Measurements from ENCODE around the gene ST6GAL1. TPM values are rescaled to one million over a fixed set of nuclear protein-coding genes. Genes with fewer than 3 reads are reported as not detected.

The ST6GAL1 gene
- total and polyA plus RNA-seq, 7 donors = 5.4 to 60.5 (median 10.0) TPM

DNA sequence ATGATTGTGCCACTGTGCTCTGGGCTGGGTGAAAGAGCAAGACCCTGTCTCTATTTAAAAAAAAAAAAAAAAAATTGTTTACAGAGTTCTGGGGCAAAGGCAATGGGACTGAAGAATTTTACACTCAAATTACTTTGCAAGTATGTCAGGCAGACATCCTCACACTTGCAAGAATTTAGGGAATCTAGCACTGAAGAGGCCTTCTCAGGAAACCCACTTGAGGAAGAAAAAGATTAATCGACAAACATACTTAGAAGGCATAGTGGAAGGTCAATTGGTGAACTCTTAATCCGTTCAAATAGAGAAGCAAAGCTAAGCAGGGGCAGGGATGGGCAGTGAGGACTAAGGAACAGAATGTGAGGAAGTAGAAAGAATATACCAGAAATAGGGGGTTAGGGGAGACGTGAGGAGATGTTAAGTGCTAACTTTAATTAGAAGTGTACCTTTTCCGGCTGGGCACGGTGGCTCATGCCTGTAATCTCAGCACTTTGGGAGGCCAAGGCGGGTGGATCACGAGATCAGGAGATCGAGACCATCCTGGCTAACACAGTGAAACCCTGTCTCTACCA, 15.0 kb downstream of the ST6GAL1 start:
- DNase-seq = no peak
- 89 to 94% methylated on average over 8 of the region's 8 CpGs for WGBS, 2 donors
- TF ChIP-seq CTCF (IDR thresholded peaks at IDR 0.05) (no peak), POLR2A (IDR thresholded peaks at IDR 0.05) (no peak), EP300 (IDR thresholded peaks at IDR 0.05) (no peak), POLR2AphosphoS5 (IDR thresholded peaks at IDR 0.05) (no peak)
- intact Hi-C loops (cut with DNase I) = no loop called here
- peaks cover 0 to 11% (median 7%) of the 10 kb centered on the region in 4 donors for H3K4me1 ChIP-seq
- H3K4me3 ChIP-seq = no peak overlapping the region
- no peaks in the 10 kb centered on the region for H3K27me3 ChIP-seq
- H3K36me3 ChIP-seq = no peaks in the 10 kb centered on the region
- H3K27ac ChIP-seq = no peak overlapping the region
- H3K9me3 ChIP-seq = no peaks in the 10 kb centered on the region

DNA sequence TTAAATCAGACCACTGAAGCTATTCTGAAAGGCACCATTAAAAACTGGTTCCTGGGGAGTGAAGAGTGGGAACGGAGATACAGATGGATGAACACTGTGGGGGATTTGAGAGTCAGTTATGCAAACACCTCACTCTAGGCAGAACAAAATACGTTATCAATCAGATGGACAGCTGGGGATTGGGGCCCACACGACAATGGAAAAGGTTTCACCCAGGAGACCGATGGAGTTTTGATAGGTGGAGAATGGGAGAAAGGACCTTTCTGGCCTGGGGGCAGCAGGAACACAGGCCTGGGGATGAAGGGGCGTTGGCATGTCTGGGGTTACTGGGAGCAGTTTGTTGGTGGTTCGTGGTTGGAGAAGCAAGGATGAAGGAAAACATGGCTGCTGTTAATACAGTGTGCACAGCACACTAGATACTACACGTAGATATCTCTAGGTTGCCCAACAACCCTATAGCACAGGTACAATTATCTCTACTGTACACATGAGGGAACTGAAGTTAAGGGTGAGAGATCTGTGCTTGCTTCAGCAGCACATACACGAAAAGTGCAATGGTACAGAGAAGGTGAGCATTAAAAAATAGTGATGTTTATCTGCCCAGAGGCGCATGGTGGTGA, 16.5 kb downstream of the ST6GAL1 start:
- intact Hi-C loops (cut with DNase I) = no loop called here
- 87 to 92% methylated on average over 9 of the region's 9 CpGs for WGBS, 2 donors
- Histone ChIP-seq H3K27me3 (no peaks in the 10 kb centered on the region), H3K4me3 (no peak overlapping the region), H3K9me3 (no peaks in the 10 kb centered on the region), H3K4me1 (no peaks in the 10 kb centered on the region), H3K27ac (no peak overlapping the region), H3K36me3 (no peaks in the 10 kb centered on the region)
- DNase-seq = no peak
- TF ChIP-seq POLR2A (IDR thresholded peaks at IDR 0.05) (no peak), CTCF (IDR thresholded peaks at IDR 0.05) (no peak), POLR2AphosphoS5 (IDR thresholded peaks at IDR 0.05) (no peak), EP300 (IDR thresholded peaks at IDR 0.05) (no peak)

DNA sequence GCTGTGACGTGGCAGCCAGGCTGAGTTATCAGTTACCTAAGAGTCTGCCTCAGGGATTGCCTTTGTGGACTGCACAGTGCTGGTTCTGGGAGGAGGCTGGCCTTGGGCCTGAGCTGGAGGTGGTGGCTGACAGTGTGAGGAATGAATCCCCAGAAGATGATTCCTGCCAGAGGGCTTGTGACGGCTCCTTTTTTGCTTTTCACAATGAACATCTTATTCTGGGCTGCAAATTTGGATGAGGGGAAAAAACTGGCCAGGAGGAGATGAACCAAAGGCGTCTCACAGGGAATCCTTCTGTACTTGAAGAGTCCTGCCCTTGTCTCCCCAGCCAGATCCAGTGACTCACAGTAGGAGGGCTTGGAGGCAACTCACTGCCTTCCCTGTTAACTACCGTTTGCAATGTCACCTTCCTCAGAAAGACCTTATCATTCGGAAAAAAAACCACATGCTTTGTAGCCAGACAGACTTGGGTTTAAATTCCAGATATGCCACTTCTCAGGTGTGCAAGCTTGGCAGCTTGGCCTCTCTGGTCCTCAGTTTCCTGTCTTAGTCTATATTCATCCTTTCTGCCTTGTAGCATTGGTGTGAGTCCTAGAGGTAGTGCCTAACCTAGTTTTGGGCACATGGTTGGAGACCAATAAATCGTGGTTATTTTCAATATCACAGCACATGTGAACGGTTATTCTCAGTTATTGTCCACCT, 19.1 kb downstream of the ST6GAL1 start:
- intact Hi-C loops (cut with DNase I) = no loop called here
- Histone ChIP-seq H3K4me3 (no peak overlapping the region), H3K27me3 (no peaks in the 10 kb centered on the region), H3K9me3 (no peaks in the 10 kb centered on the region), H3K27ac (peak overlapping the region in 1 of 4 donors; percentile 25), H3K4me1 (no peaks in the 10 kb centered on the region), H3K36me3 (no peaks in the 10 kb centered on the region)
- no peak for TF ChIP-seq CTCF (IDR thresholded peaks at IDR 0.05)
- no peak for TF ChIP-seq EP300 (IDR thresholded peaks at IDR 0.05)
- TF ChIP-seq POLR2AphosphoS5 (IDR thresholded peaks at IDR 0.05) = no peak
- no peak for TF ChIP-seq POLR2A (IDR thresholded peaks at IDR 0.05)
- DNase-seq = no peak
- WGBS, 2 donors = 91 to 92% methylated on average over 7 of the region's 7 CpGs

- Histone ChIP-seq H3K27me3 (no peaks in the 10 kb centered on the region), H3K4me3 (no peak overlapping the region), H3K36me3 (no peaks in the 10 kb centered on the region), H3K4me1 (no peaks in the 10 kb centered on the region), H3K9me3 (no peaks in the 10 kb centered on the region), H3K27ac (no peak overlapping the region)
- TF ChIP-seq CTCF (IDR thresholded peaks at IDR 0.05) (no peak), EP300 (IDR thresholded peaks at IDR 0.05) (no peak), POLR2AphosphoS5 (IDR thresholded peaks at IDR 0.05) (no peak), POLR2A (IDR thresholded peaks at IDR 0.05) (no peak)
- intact Hi-C loops (cut with DNase I) = no loop called here
- WGBS, 2 donors = 91 to 93% methylated on average over 3 of the region's 3 CpGs
- no peak for DNase-seq
Observed at GRCh38 chr3:186950402-186951093, 20.2 kb downstream of the ST6GAL1 start.
